OCI-LY1 (cell line): ENCODE measurements around the gene EDN3.

ENCODE experiments used
- H2AFZ ChIP-seq: fragments of 200-600 bp; sonication (generic), shearing (Covaris generic); 2 replicates; pipeline ENCODE4 v1.6.0; 2014; ENCODE audit warnings: antibody characterized with exemption, mild to moderate bottlenecking, low read length
- H3F3A ChIP-seq: fragments of 200-600 bp; sonication (generic), shearing (Covaris generic); 2 replicates; pipeline ENCODE4 v1.6.0; 2014; ENCODE audit warnings: mild to moderate bottlenecking, antibody characterized with exemption, low read length, moderate library complexity; ENCODE audit not compliant: insufficient read depth
- H3K27ac ChIP-seq: fragments of 200-600 bp; sonication (generic); 2 replicates; pipeline ENCODE4 v1.5.1; 2014; ENCODE audit warnings: low read length, mixed run types, mild to moderate bottlenecking, low read depth; ENCODE audit not compliant: poor library complexity, severe bottlenecking
- H3K27me3 ChIP-seq: fragments of 200-600 bp; sonication (generic); 2 replicates; pipeline ENCODE4 v1.6.0; 2014; ENCODE audit warnings: antibody characterized with exemption, mild to moderate bottlenecking, low read length, moderate library complexity; ENCODE audit not compliant: insufficient read depth
- H3K36me3 ChIP-seq: fragments of 200-600 bp; sonication (generic); 2 replicates; pipeline ENCODE4 v1.6.1; 2014; ENCODE audit warnings: mild to moderate bottlenecking, antibody characterized with exemption, low read length, moderate library complexity, mixed read lengths; ENCODE audit not compliant: insufficient read depth
- H3K4me1 ChIP-seq: fragments of 200-600 bp; sonication (generic); 2 replicates; pipeline ENCODE4 v1.5.1; 2014; ENCODE audit warnings: mild to moderate bottlenecking, low read length, moderate library complexity; ENCODE audit not compliant: insufficient read depth, severe bottlenecking
- H3K4me2 ChIP-seq: fragments of 200-600 bp; sonication (generic), shearing (Covaris generic); 2 replicates; pipeline ENCODE4 v1.6.1; 2014; ENCODE audit warnings: low read length
- H3K4me3 ChIP-seq: fragments of 200-600 bp; sonication (generic); 2 replicates; pipeline ENCODE4 v1.5.1; 2014; ENCODE audit warnings: low read length, low read depth, mild to moderate bottlenecking, mixed read lengths; ENCODE audit not compliant: poor library complexity, severe bottlenecking
- H3K79me2 ChIP-seq: fragments of 200-600 bp; shearing (Covaris generic); 2 replicates; pipeline ENCODE4 v1.6.1; 2016; ENCODE audit warnings: mixed run types, low read length, mixed read lengths; ENCODE audit not compliant: insufficient read depth
- H3K9ac ChIP-seq: fragments of 200-600 bp; sonication (generic), shearing (Covaris generic); 2 replicates; pipeline ENCODE4 v1.6.1; 2014; ENCODE audit warnings: mild to moderate bottlenecking, low read length, mixed read lengths
- H3K9me2 ChIP-seq: fragments of 200-600 bp; sonication (generic), shearing (Covaris generic); 2 replicates; pipeline ENCODE4 v1.6.1; 2014; ENCODE audit warnings: low read depth, mild to moderate bottlenecking, low read length, mixed read lengths
- H3K9me3 ChIP-seq: fragments of 200-600 bp; shearing (Covaris generic); 2 replicates; pipeline ENCODE4 v1.6.1; 2014; ENCODE audit warnings: low read length, mixed read lengths
- H4K20me1 ChIP-seq: fragments of 200-600 bp; sonication (generic), shearing (Covaris generic); 2 replicates; pipeline ENCODE4 v1.6.0; 2016; ENCODE audit warnings: mild to moderate bottlenecking, low read length; ENCODE audit not compliant: insufficient read depth
- CTCF ChIP-seq: fragments of 200-600 bp; sonication (generic), shearing (Covaris generic); IDR thresholded peaks from 2 replicates; pipeline ENCODE4 v1.5.1; 2017; ENCODE audit warnings: mild to moderate bottlenecking, antibody characterized with exemption, low read length, moderate library complexity, mixed read lengths
- EZH2 ChIP-seq: fragments of 200-600 bp; sonication (generic), shearing (Covaris generic); IDR thresholded peaks from 2 replicates; pipeline ENCODE4 v1.8.0; 2017; ENCODE audit warnings: borderline replicate concordance, mixed run types, mild to moderate bottlenecking, antibody characterized with exemption, low read length, moderate library complexity, mixed read lengths

The EDN3 gene

GRCh38 chr20:59351157-59352040 is 51.0 kb downstream of the EDN3 start:
- no peaks in the 10 kb centered on the region for H3K9me3 ChIP-seq
- H3K79me2 ChIP-seq: no peaks in the 10 kb centered on the region
- H2AFZ ChIP-seq: no peak overlapping the region
- no peak overlapping the region for H3K9ac ChIP-seq
- no peaks in the 10 kb centered on the region for H3K9me2 ChIP-seq
- H3F3A ChIP-seq: no peaks in the 10 kb centered on the region
- peaks cover 3% of the 10 kb centered on the region; the same call in 1 of the 2 replicates for H3K27me3 ChIP-seq
- H3K4me3 ChIP-seq: no peak overlapping the region
- no peaks in the 10 kb centered on the region for H3K36me3 ChIP-seq
- H3K4me1 ChIP-seq: no peaks in the 10 kb centered on the region
- TF ChIP-seq CTCF: no peak
- no peak overlapping the region for H3K4me2 ChIP-seq
- H4K20me1 ChIP-seq: no peaks in the 10 kb centered on the region
- H3K27ac ChIP-seq: no peak overlapping the region

GRCh38 chr20:59352541-59352940 is 52.1 kb downstream of the EDN3 start:
- Histone ChIP-seq H3K4me3 (no peak overlapping the region), H3F3A (no peaks in the 10 kb centered on the region), H3K9me2 (no peaks in the 10 kb centered on the region), H3K9ac (no peak overlapping the region), H3K36me3 (no peaks in the 10 kb centered on the region), H2AFZ (no peak overlapping the region), H4K20me1 (no peaks in the 10 kb centered on the region), H3K27me3 (peaks cover 3% of the 10 kb centered on the region; the same call in 1 of the 2 replicates), H3K9me3 (no peaks in the 10 kb centered on the region), H3K4me2 (no peak overlapping the region; the same call in 1 of the 2 replicates), H3K4me1 (no peaks in the 10 kb centered on the region), H3K27ac (no peak overlapping the region), H3K79me2 (no peaks in the 10 kb centered on the region)
- no peak for TF ChIP-seq EZH2
- TF ChIP-seq CTCF: no peak

GRCh38 chr20:59352990-59353389 is 52.6 kb downstream of the EDN3 start:
- Histone ChIP-seq H3K4me1 (no peaks in the 10 kb centered on the region), H3K4me3 (no peak overlapping the region), H2AFZ (no peak overlapping the region), H3K9me3 (no peaks in the 10 kb centered on the region), H3K79me2 (no peaks in the 10 kb centered on the region), H3K4me2 (no peak overlapping the region), H4K20me1 (no peaks in the 10 kb centered on the region), H3K9me2 (no peaks in the 10 kb centered on the region), H3F3A (no peaks in the 10 kb centered on the region), H3K36me3 (no peaks in the 10 kb centered on the region), H3K27ac (no peak overlapping the region), H3K27me3 (peaks cover 3% of the 10 kb centered on the region; the same call in 1 of the 2 replicates), H3K9ac (no peak overlapping the region)
- TF ChIP-seq CTCF (no peak), EZH2 (no peak)
